Neural cell (in vitro differentiated cells): ENCODE data around the gene ZNF205. TPM values are rescaled to one million over a fixed set of nuclear protein-coding genes. Genes with fewer than 3 reads are reported as not detected.

Experiments
- H2AFZ ChIP-seq: fragments of 200-600, 300-800 bp; sonication (generic), shearing (Covaris generic); 2 replicates; pipeline ENCODE4 v1.6.0; 2014; ENCODE audit warnings: low read depth, mild to moderate bottlenecking, antibody characterized with exemption, low read length, moderate library complexity
- H3F3A ChIP-seq: fragments of 200-600 bp; shearing (Covaris generic); 2 replicates; pipeline ENCODE4 v1.6.1; 2016; ENCODE audit warnings: mild to moderate bottlenecking, moderate library complexity, mixed read lengths, antibody characterized with exemption, low read length; ENCODE audit not compliant: insufficient read depth, poor library complexity, severe bottlenecking
- H3K27ac ChIP-seq: fragments of 200-600, 300-800 bp; sonication (generic), shearing (Covaris generic); 2 replicates; pipeline ENCODE4 v1.5.1; 2014; ENCODE audit warnings: mild to moderate bottlenecking, low read length, moderate library complexity
- H3K27me3 ChIP-seq: fragments of 300-800, 200-600 bp; sonication (generic), shearing (Covaris generic); 2 replicates; pipeline ENCODE4 v1.6.0; 2014; ENCODE audit warnings: mild to moderate bottlenecking, low read depth, low read length, moderate library complexity; ENCODE audit not compliant: insufficient read depth
- H3K36me3 ChIP-seq: fragments of 300-800, 200-600 bp; sonication (generic), shearing (Covaris generic); 2 replicates; pipeline ENCODE4 v1.5.1; 2014; ENCODE audit warnings: mild to moderate bottlenecking, antibody characterized with exemption, low read length, moderate library complexity; ENCODE audit not compliant: insufficient read depth
- H3K4me2 ChIP-seq: fragments of 300-800, 200-600 bp; sonication (generic), shearing (Covaris generic); 2 replicates; pipeline ENCODE4 v1.6.0; 2014; ENCODE audit warnings: mild to moderate bottlenecking, low read length
- H3K4me3 ChIP-seq: fragments of 300-800, 200-600 bp; sonication (generic), shearing (Covaris generic); 2 replicates; pipeline ENCODE4 v1.5.1; 2014; ENCODE audit warnings: mild to moderate bottlenecking, low read length, moderate library complexity
- H3K79me2 ChIP-seq: fragments of 200-600 bp; shearing (Covaris generic); replicated peaks from 2 replicates; pipeline ENCODE4 v1.6.0; 2014; ENCODE audit warnings: mild to moderate bottlenecking, low read length, moderate library complexity; ENCODE audit not compliant: insufficient read depth
- H3K9ac ChIP-seq: fragments of 300-800, 200-600 bp; sonication (generic), shearing (Covaris generic); 2 replicates; pipeline ENCODE4 v1.6.1; 2016; ENCODE audit warnings: mild to moderate bottlenecking, low read length, mixed read lengths
- H3K9me2 ChIP-seq: fragments of 200-600 bp; shearing (Covaris generic); 2 replicates; pipeline ENCODE4 v1.6.1; 2016; ENCODE audit warnings: mild to moderate bottlenecking, low read length, mixed read lengths; ENCODE audit not compliant: insufficient read depth
- H3K9me3 ChIP-seq: fragments of 200-600, 300-800 bp; sonication (generic), shearing (Covaris generic); 2 replicates; pipeline ENCODE4 v1.6.1; 2016; ENCODE audit warnings: mild to moderate bottlenecking, mixed run types, low read length, moderate library complexity, mixed read lengths
- H4K20me1 ChIP-seq: fragments of 200-600 bp; shearing (Covaris generic); 2 replicates; pipeline ENCODE4 v1.6.1; 2016; ENCODE audit warnings: mild to moderate bottlenecking, mixed run types; ENCODE audit not compliant: insufficient read depth
- EP300 ChIP-seq: fragments of 450-650 bp; conservative IDR thresholded peaks from 2 replicates; pipeline ENCODE4 v1.6.1; 2014; ENCODE audit warnings: antibody characterized with exemption, mild to moderate bottlenecking, moderate library complexity; ENCODE audit not compliant: poor library complexity, severe bottlenecking
- EZH2 ChIP-seq: fragments of 200-600, 300-800 bp; shearing (Covaris generic), sonication (generic); IDR thresholded peaks from 2 replicates; pipeline ENCODE4 v1.6.1; 2014; ENCODE audit warnings: antibody characterized with exemption, low read length, borderline replicate concordance, mild to moderate bottlenecking; ENCODE audit not compliant: insufficient read depth, poor library complexity, severe bottlenecking
- MXI1 ChIP-seq: fragments of 450-650 bp; conservative IDR thresholded peaks from 2 replicates; pipeline ENCODE4 v1.6.1; 2014; ENCODE audit warnings: antibody characterized with exemption, mild to moderate bottlenecking; ENCODE audit not compliant: poor library complexity, severe bottlenecking
- POLR2AphosphoS5 ChIP-seq: IDR thresholded peaks from 2 replicates; pipeline ENCODE4 v1.6.1; 2012
- RAD21 ChIP-seq: fragments of 450-650 bp; conservative IDR thresholded peaks from 2 replicates; pipeline ENCODE4 v1.6.1; 2014; ENCODE audit warnings: antibody characterized with exemption, mild to moderate bottlenecking, moderate library complexity
- REST ChIP-seq: IDR thresholded peaks from 2 replicates; pipeline ENCODE4 v1.6.1; 2012; ENCODE audit warnings: borderline replicate concordance
- SMC3 ChIP-seq: fragments of 450-650 bp; conservative IDR thresholded peaks from 2 replicates; pipeline ENCODE4 v1.6.1; 2014; ENCODE audit warnings: antibody characterized with exemption, mild to moderate bottlenecking, moderate library complexity; ENCODE audit not compliant: poor library complexity
- TAF1 ChIP-seq: IDR thresholded peaks from 2 replicates; pipeline ENCODE4 v1.6.1; 2012; ENCODE audit warnings: low read depth
- polyA plus RNA-seq: library from polyadenylated mRNA; depleted of rRNA; stranded (reverse); fragments of >200 nt; gene quantifications from 2 replicates; pipeline ENCODE4 v1.2.3, GENCODE V29; 2014

The ZNF205 gene
- polyA plus RNA-seq, 1 donor from 2014 or later = 30.0 TPM

- Histone ChIP-seq H3K9me3 (no peaks in the 10 kb centered on the region), H3K79me2 (no peaks in the 10 kb centered on the region), H4K20me1 (no peaks in the 10 kb centered on the region), H3K4me2 (no peak overlapping the region), H3K9ac (no peak overlapping the region), H2AFZ (no peak overlapping the region), H3K36me3 (no peaks in the 10 kb centered on the region), H3K27ac (no peak overlapping the region), H3K27me3 (no peaks in the 10 kb centered on the region), H3K4me3 (no peak overlapping the region), H3F3A (no peaks in the 10 kb centered on the region), H3K9me2 (no peaks in the 10 kb centered on the region)
- TF ChIP-seq REST (no peak), TAF1 (no peak), RAD21 (no peak), EZH2 (no peak)
Measured at GRCh38 chr16:3144321-3144983, 32.1 kb downstream of the ZNF205 start.

- no peak for TF ChIP-seq RAD21
- TF ChIP-seq EP300 = no peak
- TF ChIP-seq REST = no peak
- TF ChIP-seq POLR2AphosphoS5 = no peak
- no peak for TF ChIP-seq TAF1
- no peak for TF ChIP-seq MXI1
- TF ChIP-seq EZH2 = no peak
- TF ChIP-seq SMC3 = no peak
- no peaks in the 10 kb centered on the region for H3K79me2 ChIP-seq
- no peak overlapping the region for H3K4me2 ChIP-seq
- no peak overlapping the region for H3K4me3 ChIP-seq
- no peaks in the 10 kb centered on the region for H4K20me1 ChIP-seq
- no peaks in the 10 kb centered on the region for H3K27me3 ChIP-seq
- H3K27ac ChIP-seq = no peak overlapping the region
- no peak overlapping the region for H2AFZ ChIP-seq
- no peaks in the 10 kb centered on the region for H3K36me3 ChIP-seq
- no peaks in the 10 kb centered on the region for H3K9me2 ChIP-seq
- H3F3A ChIP-seq = no peaks in the 10 kb centered on the region
- H3K9ac ChIP-seq = no peak overlapping the region
- H3K9me3 ChIP-seq = no peaks in the 10 kb centered on the region
Measured at GRCh38 chr16:3145151-3145550, 32.8 kb downstream of the ZNF205 start.
